ENCODE measurements around the gene TRIM49. TPM values are rescaled to one million over a fixed set of nuclear protein-coding genes. Genes with fewer than 3 reads are reported as not detected.
"Not testable (repeated sequence)": the region's sequence is repeated elsewhere in the genome, so short reads cannot be mapped to it uniquely, and the experiment has no call there.

Gene TRIM49, protein sequence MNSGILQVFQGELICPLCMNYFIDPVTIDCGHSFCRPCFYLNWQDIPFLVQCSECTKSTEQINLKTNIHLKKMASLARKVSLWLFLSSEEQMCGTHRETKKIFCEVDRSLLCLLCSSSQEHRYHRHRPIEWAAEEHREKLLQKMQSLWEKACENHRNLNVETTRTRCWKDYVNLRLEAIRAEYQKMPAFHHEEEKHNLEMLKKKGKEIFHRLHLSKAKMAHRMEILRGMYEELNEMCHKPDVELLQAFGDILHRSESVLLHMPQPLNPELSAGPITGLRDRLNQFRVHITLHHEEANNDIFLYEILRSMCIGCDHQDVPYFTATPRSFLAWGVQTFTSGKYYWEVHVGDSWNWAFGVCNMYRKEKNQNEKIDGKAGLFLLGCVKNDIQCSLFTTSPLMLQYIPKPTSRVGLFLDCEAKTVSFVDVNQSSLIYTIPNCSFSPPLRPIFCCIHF
- polyA plus RNA-seq (2013, experiment 1 of 2; ENCODE audit: insufficient read length): not detected
- not detected for polyA plus RNA-seq (2013, experiment 2 of 2; ENCODE audit: insufficient read length)

DNA sequence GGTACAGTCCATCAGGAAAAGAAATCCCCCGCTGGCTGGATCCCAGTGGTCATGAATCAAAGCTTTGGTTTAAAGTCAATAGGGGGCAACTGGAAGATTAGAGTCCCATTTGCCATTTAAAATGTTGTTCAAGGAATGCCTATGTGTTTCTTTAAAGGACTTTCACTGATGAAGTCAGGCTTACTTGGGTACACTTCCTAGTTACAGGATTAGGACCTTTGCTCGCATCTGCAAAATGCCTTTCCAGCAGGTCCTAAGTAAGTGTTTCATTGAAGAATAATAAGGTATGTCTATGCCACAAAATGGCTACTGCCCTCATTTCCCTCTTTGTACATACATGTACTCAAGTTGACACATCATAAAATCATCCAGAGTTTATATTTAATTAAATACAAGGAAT, at the start of gene TRIM49:
TRIM49 (minus strand) TSS at position 101 of the 400 bp plus-strand sequence. CDS start 4,106 bp downstream, outside the sequence.
- DNase-seq: not testable (repeated sequence)

DNA sequence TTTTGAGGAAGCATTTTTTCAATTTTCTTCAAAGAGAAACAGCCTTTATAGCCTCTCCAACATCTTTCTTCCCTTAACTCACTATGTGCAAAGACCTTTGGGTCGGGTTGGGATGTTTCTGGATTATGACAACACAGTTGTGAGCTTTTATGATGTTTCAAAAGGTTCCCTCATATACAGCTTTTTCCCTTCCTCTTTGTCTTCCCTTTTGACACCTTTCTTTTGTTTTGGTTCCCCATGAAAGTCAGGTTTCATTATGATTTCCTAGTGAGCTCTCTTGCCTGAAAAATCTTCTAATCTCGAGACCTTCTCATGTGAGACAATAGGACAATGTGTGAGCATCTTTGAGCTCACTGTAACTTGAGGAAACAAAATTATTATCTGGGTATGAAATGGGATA, 18.3 kb upstream of the TRIM49 start:
- not testable (repeated sequence) for DNase-seq

DNA sequence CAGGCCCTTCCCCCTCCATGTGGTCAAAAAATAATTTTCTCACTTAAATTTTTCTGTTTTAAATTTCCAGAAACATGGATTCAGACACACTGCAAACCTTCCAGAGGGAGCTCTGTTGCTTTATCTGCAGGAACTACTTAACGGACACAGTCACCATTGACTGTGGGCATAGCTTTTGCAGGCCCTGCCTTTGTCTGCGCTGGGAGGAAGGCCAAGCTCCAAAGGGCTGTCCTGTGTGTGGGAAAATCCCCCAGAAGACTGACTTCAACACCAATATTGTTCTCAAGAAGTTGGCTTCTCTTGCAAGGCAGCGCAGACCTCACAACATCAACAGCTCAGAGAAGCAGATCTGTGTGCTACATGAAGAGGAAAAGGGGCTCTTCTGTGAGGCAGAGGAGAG, 11.6 kb upstream of the TRIM49 start:
- not testable (repeated sequence) for DNase-seq

DNA sequence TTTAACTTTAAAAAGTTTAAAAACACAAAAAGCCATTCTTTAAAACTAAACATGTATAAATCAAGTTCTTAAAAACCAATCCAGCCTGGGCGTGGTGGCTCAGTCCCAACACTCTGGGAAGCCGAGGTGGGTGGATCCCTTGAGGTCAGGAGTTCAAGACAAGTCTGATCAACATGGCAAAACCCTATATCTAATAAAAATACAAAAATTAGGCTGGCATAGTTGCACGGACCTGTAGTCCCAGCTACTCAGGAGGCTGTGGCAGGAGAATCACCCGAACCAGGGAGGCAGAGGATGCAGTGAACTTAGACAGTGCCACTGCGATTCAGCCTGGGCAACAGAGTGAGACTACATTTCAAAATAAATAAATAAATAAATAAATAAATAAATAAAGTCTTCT, 5.2 kb upstream of the TRIM49 start:
- not testable (repeated sequence) for DNase-seq

DNA sequence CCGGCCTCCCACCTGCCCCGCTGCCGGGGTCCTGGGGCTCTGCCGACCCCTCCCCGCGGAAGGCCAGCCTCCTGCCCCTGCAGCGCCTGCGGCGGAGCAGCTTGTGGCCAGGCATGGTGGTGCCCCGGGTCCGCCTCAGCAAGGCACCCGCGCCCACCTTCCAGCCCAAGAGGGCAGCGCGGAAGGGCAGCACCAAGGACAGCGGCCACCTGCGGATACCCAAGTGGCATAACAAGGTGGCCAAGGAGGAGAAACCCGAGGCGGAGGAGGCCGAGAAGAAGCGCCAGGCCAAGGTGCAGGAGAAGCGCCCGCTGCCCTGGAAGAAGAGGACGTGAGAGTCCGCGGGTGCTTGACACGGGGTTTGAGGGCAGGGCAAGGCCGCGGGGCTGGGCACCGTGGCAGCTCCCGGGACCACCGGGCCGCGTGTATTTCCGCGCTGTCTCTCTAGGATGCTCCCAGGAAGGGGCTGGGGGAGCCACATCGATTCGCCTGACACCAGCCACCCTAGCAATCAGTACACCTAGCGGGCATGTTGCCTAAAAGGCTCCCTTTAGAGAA, 20.8 kb downstream of the TRIM49 start:
- not testable (repeated sequence) for DNase-seq

DNA sequence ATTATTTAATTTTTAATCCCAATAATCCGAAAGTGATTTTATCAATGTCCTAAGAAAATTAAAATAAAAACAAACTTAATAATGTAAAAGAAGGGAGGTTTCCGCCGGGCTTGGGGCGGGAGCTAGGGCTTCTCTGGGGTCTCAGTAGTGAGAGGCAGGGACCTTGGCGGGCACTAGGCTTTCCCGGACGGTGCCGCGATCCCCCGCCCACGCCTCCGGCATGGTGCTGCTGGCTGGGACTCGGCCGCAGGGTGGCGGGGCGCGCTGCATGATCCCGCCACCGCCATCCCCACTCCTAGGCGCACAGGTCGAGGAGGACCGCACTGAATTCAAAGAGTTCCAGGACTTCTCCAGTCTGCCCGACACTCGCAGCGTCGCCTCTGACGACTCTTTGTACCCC, 22.6 kb downstream of the TRIM49 start:
- not testable (repeated sequence) for DNase-seq

DNA sequence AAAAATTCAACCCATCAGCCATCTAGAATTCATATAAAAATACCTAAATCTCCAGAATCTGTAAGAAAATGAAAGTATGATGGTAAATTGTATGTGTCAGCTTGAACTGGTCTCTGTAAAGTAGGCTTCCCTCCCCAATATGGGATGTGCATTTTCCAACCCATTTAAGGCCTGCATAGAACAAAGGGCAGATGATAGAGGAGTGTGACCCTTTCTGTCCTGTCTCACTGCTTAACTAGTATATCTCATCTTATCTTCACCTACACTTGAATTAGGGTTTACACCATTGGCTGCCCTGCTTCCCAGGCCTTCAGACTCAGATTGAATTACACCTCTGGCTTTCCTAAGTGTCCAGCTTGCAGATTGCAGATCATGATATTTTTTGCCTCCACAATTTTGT, 57.6 kb downstream of the TRIM49 start:
- DNase-seq: not testable (repeated sequence)
